Hematopoietic multipotent progenitor cell (in vitro differentiated cells): ENCODE data around the gene KRTAP21-1. TPM values are rescaled to one million over a fixed set of nuclear protein-coding genes. Genes with fewer than 3 reads are reported as not detected.

Experiments
- small RNA-seq: library from RNA; depleted of rRNA; stranded (forward); fragments of <200 nt; gene quantifications from one replicate; pipeline ENCODE3, GENCODE V24; 2012
- total RNA-seq: library from RNA; depleted of rRNA; stranded (reverse); fragments of >200 nt; gene quantifications from one replicate; pipeline ENCODE4 v1.2.3, GENCODE V29; 2012

KRTAP21-1 gene
- total RNA-seq, 1 donor: not detected

Small RNA genes within 50 kb of the gene (small RNA-seq; reads per million reads assigned to genes)
- gene AP000244.1 (not detected), gene KRTAP21-3 (not detected), gene KRTAP8-2P (not detected)

Other genes with a start within 250 kb of the KRTAP21-1 start
- not detected for gene KRTAP19-6, start 213.6 kb downstream of the KRTAP21-1 start, total RNA-seq
- not detected for gene KRTAP19-7, start 194.1 kb downstream of the KRTAP21-1 start, total RNA-seq
- not detected for gene KRTAP22-2, start 165.0 kb downstream of the KRTAP21-1 start, total RNA-seq
- gene KRTAP6-3, start 163.0 kb downstream of the KRTAP21-1 start, total RNA-seq: not detected
- gene KRTAP6-2, start 156.5 kb downstream of the KRTAP21-1 start, total RNA-seq: not detected
- not detected for gene KRTAP22-1, start 154.3 kb downstream of the KRTAP21-1 start, total RNA-seq
- not detected for gene KRTAP6-1, start 141.5 kb downstream of the KRTAP21-1 start, total RNA-seq
- not detected for gene KRTAP20-1, start 139.0 kb downstream of the KRTAP21-1 start, total RNA-seq
- not detected for gene KRTAP20-4, start 134.8 kb downstream of the KRTAP21-1 start, total RNA-seq
- not detected for gene KRTAP20-2, start 120.2 kb downstream of the KRTAP21-1 start, total RNA-seq
- gene KRTAP20-3, start 112.6 kb downstream of the KRTAP21-1 start, total RNA-seq: not detected
- not detected for gene KRTAP21-3, start 36.7 kb downstream of the KRTAP21-1 start, total RNA-seq
- not detected for gene KRTAP21-2, start 8.2 kb downstream of the KRTAP21-1 start, total RNA-seq
- gene KRTAP8-1, start 57.8 kb upstream of the KRTAP21-1 start, total RNA-seq: not detected
- not detected for gene KRTAP7-1, start 74.3 kb upstream of the KRTAP21-1 start, total RNA-seq
- gene KRTAP11-1, start 126.2 kb upstream of the KRTAP21-1 start, total RNA-seq: not detected